Cerebellar nuclear complex (tissue), 1 donor: ENCODE results near the gene DTX4.

Experiments
- DNase-seq, 2 experiments: peaks; one replicate each; lab custom pipeline; 2025; lab: John Stamatoyannopoulos, UW

DTX4 gene

GRCh38 chr11:59173080-59173963 is 1.4 kb downstream of the DTX4 start:
- DNase-seq, result no peak

GRCh38 chr11:59173964-59174663 is 2.2 kb downstream of the DTX4 start:
- DNase-seq, result no peak

- DNase-seq, result no peak
These were observed 2.7 kb downstream of the DTX4 start for GRCh38 chr11:59174664-59175033.

- no peak for DNase-seq
These were observed 3.2 kb downstream of the DTX4 start for GRCh38 chr11:59175091-59175501.

GRCh38 chr11:59176330-59176729 is 4.4 kb downstream of the DTX4 start:
- DNase-seq, result no peak

GRCh38 chr11:59178402-59178801 is 6.5 kb downstream of the DTX4 start:
- DNase-seq, result no peak

- DNase-seq, result no peak
These were observed 7.2 kb downstream of the DTX4 start for GRCh38 chr11:59179121-59179520.

GRCh38 chr11:59180168-59180776 is 8.3 kb downstream of the DTX4 start:
- no peak for DNase-seq

GRCh38 chr11:59180907-59181306 is 9.0 kb downstream of the DTX4 start:
- DNase-seq, result no peak

- no peak for DNase-seq
These were observed 10.0 kb downstream of the DTX4 start for GRCh38 chr11:59181746-59182456.

- DNase-seq, result no peak
These were observed 10.7 kb downstream of the DTX4 start for GRCh38 chr11:59182457-59183151.

- no peak for DNase-seq
These were observed 11.8 kb downstream of the DTX4 start for GRCh38 chr11:59183771-59184170.

GRCh38 chr11:59184691-59185339 is 12.9 kb downstream of the DTX4 start:
- no peak for DNase-seq

GRCh38 chr11:59185386-59185945 is 13.5 kb downstream of the DTX4 start:
- no peak for DNase-seq

- no peak for DNase-seq
These were observed 14.2 kb downstream of the DTX4 start for GRCh38 chr11:59186130-59186594.

- DNase-seq, result no peak
These were observed 15.1 kb downstream of the DTX4 start for GRCh38 chr11:59187035-59187434.

- no peak for DNase-seq
These were observed 15.7 kb downstream of the DTX4 start for GRCh38 chr11:59187587-59187986.

- no peak for DNase-seq
These were observed 17.0 kb downstream of the DTX4 start for GRCh38 chr11:59188954-59189353.

GRCh38 chr11:59189986-59190385 is 18.1 kb downstream of the DTX4 start:
- DNase-seq, result no peak

- DNase-seq, result no peak
These were observed 19.2 kb downstream of the DTX4 start for GRCh38 chr11:59191095-59191494.

GRCh38 chr11:59191890-59192289 is 20.0 kb downstream of the DTX4 start:
- no peak for DNase-seq
